ENCODE measurements around the gene CBARP.
A peak's percentile ranks its signal among the peaks of the same experiment; 100 is the strongest.
"Not testable (repeated sequence)": the region's sequence is repeated elsewhere in the genome, so short reads cannot be mapped to it uniquely, and the experiment has no call there.

Gene CBARP

GRCh38 chr19:1216756-1217155 lies 21.0 kb downstream of the CBARP start:
- WGBS, 2 experiments, result 94% methylated on average over 12 of the region's 12 CpGs
- H3K4me3 ChIP-seq (ENCODE audit: insufficient read depth, low read depth, low read length), result no peak overlapping the region

DNA sequence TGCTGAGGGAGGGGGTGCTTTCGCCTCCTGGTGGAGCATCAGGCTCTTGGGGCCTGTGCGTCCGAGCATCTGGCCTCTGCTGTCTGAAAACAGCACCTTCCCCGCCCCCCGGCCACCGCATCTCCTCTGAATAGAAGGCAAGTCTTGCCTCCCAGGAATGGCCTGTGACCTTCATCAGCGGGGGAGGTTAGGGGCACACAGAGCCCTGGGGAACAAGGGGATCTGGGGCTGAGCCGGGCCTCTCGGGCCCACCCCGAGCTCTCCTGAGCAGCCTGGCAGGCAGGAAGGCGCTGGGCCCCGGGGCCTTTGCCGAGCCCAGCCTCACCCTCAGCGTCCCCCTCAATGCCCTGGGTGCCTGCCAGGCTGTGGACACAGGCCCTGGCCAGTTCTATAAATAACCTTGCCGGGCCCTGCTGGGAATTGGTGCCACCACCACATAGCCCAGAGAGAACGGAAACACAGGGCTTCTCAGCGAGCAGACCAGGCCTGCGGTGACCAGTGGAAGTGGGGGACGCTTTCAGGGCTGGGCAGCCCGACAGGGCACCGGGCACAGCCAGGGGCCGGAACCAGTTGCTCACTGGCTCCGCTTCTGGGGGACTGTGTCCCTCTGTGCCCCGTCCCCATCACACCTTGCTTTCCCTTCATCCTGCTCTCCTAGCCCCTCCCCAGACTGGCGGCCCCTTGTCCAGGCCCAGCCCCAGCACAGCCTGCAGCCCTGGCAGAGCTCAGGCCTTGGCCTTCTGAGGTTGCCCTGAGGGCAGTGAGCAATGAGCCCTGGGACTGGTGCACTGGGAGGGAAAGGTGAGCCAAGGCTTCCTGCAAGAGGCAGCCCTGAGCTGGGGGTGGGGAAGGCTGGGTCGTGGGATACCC lies 22.7 kb downstream of the CBARP start:
- 90 to 93% methylated on average over 26 of the region's 26 CpGs for WGBS, 2 experiments
- peaks cover 1% of the 10 kb centered on the region for H3K36me3 ChIP-seq (ENCODE audit: control insufficient read depth, insufficient read depth, low read length)
- H3K4me3 ChIP-seq (ENCODE audit: insufficient read depth, low read depth, low read length), result no peak overlapping the region
- no peaks in the 10 kb centered on the region for H3K9me3 ChIP-seq (ENCODE audit: control insufficient read depth, low read length)
- H3K27ac ChIP-seq (ENCODE audit: insufficient read depth, low read depth, low read length, poor library complexity, severe bottlenecking), result no peak overlapping the region
- no peaks in the 10 kb centered on the region for H3K27me3 ChIP-seq (ENCODE audit: control insufficient read depth, insufficient read depth, low read length, poor library complexity, severe bottlenecking)
- H3K4me1 ChIP-seq (ENCODE audit: control insufficient read depth, insufficient read depth, low read length), result peaks cover 20% of the 10 kb centered on the region

More at GRCh38 chr19:1216756-1217155, 21.0 kb downstream of the CBARP start:
- H3K4me1 ChIP-seq (ENCODE audit: control insufficient read depth, insufficient read depth, low read length), result peaks cover 15% of the 10 kb centered on the region
- no peaks in the 10 kb centered on the region for H3K9me3 ChIP-seq (ENCODE audit: control insufficient read depth, low read length)
- no peak overlapping the region for H3K27ac ChIP-seq (ENCODE audit: insufficient read depth, low read depth, low read length, poor library complexity, severe bottlenecking)
- peaks cover 11% of the 10 kb centered on the region for H3K36me3 ChIP-seq (ENCODE audit: control insufficient read depth, insufficient read depth, low read length)
- H3K27me3 ChIP-seq (ENCODE audit: control insufficient read depth, insufficient read depth, low read length, poor library complexity, severe bottlenecking), result no peaks in the 10 kb centered on the region

DNA sequence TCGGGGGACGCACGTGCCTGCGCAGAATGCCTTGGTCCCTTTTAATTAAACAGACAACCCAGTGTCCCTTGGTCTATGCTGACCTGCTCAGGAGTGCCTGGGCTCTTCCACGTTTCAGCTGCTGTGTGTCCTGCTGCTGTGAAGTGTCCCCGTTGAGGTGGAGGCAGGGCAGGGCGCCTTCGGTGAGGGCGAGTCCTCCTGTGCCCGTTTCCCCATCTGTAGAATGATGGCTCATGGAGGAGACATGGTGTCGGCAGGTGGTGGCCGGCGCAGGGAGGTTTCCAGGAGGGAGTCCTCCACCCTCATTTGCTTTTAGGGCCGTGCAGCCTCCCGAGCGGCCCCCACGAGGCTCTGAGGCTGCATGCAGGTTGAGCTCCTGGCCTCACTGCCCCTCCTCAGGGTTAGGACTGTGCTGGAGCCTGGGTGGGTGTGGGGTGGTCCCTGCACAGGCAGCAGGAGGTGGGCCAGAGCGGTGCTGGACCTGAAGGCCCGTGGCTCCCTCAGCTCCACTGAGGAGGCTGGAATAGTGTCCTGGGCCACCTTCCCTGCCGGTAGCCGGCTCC lies 23.4 kb downstream of the CBARP start:
- no peaks in the 10 kb centered on the region for H3K36me3 ChIP-seq (ENCODE audit: control insufficient read depth, insufficient read depth, low read length)
- peaks cover 20% of the 10 kb centered on the region for H3K4me1 ChIP-seq (ENCODE audit: control insufficient read depth, insufficient read depth, low read length)
- H3K27ac ChIP-seq (ENCODE audit: insufficient read depth, low read depth, low read length, poor library complexity, severe bottlenecking), result no peak overlapping the region
- H3K9me3 ChIP-seq (ENCODE audit: control insufficient read depth, low read length), result no peaks in the 10 kb centered on the region
- no peaks in the 10 kb centered on the region for H3K27me3 ChIP-seq (ENCODE audit: control insufficient read depth, insufficient read depth, low read length, poor library complexity, severe bottlenecking)
- WGBS, 2 experiments, result 90 to 92% methylated on average over 21 of the region's 21 CpGs
- H3K4me3 ChIP-seq (ENCODE audit: insufficient read depth, low read depth, low read length), result no peak overlapping the region

GRCh38 chr19:1213391-1214286 lies 24.2 kb downstream of the CBARP start:
- Histone ChIP-seq H3K4me1 (ENCODE audit: control insufficient read depth, insufficient read depth, low read length) (peaks cover 20% of the 10 kb centered on the region), H3K9me3 (ENCODE audit: control insufficient read depth, low read length) (no peaks in the 10 kb centered on the region), H3K36me3 (ENCODE audit: control insufficient read depth, insufficient read depth, low read length) (no peaks in the 10 kb centered on the region), H3K27me3 (ENCODE audit: control insufficient read depth, insufficient read depth, low read length, poor library complexity, severe bottlenecking) (no peaks in the 10 kb centered on the region), H3K4me3 (ENCODE audit: insufficient read depth, low read depth, low read length) (no peak overlapping the region), H3K27ac (ENCODE audit: insufficient read depth, low read depth, low read length, poor library complexity, severe bottlenecking) (no peak overlapping the region)
- 94% methylated on average over 39 of the region's 39 CpGs for WGBS, 2 experiments

DNA sequence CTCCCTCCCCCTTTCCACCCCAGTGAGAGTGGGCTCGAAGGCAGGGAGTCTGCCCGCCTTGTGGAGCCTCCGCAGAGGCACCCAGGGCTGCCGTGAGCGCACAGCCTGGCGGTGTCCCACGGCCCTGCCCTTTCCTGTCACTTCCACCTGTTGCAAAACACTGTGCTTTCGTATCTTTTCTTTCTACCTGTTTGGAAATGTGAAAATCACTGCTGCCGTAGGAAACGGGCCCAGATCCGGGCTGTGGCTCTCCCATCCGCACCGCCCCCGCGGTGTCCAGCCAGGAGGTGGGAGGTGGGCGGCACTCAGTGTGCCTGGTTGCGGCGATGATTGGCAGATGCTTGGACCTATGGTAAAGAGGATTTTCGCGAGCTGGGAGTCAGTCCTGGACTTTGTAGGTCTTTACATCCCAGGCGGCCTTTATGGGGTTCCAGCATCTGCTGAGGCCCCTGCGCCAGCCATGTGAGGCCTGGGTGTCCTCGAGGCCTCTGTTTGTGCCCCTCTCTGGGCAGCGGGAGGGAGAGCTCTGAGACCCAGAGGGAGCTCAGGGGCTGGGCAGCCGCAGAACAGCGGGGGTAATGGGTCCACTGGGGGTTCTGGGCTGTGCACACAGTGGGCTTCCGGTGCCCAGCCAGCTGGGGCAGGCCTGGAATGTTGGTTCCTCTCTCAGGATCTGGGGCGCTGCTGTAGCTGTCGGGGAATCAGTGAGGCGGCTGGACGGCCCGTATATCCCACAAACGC lies 26.1 kb downstream of the CBARP start:
- H3K27ac ChIP-seq (ENCODE audit: insufficient read depth, low read depth, low read length, poor library complexity, severe bottlenecking), result no peak overlapping the region
- 93% methylated on average over 33 of the region's 33 CpGs for WGBS, 2 experiments
- peaks cover 26% of the 10 kb centered on the region for H3K4me1 ChIP-seq (ENCODE audit: control insufficient read depth, insufficient read depth, low read length)
- H3K4me3 ChIP-seq (ENCODE audit: insufficient read depth, low read depth, low read length), result no peak overlapping the region
- H3K27me3 ChIP-seq (ENCODE audit: control insufficient read depth, insufficient read depth, low read length, poor library complexity, severe bottlenecking), result peaks cover 2% of the 10 kb centered on the region
- H3K9me3 ChIP-seq (ENCODE audit: control insufficient read depth, low read length), result no peaks in the 10 kb centered on the region
- H3K36me3 ChIP-seq (ENCODE audit: control insufficient read depth, insufficient read depth, low read length), result no peaks in the 10 kb centered on the region

DNA sequence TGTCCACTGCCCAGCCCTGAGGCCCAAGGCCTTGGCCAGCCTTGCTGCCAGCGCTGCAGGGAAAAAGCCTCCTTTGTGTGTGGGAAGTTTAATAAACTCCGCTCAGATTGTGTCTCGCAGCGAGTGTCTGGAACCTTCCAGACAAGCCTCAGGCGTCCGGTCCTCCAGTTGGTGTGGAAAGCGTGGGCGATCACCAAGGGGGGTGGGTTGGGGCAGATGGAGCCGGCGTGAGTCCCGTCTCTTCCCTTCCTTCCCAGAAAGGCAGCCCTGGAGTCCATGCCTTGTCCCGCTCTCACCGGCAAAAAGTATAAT lies 27.6 kb downstream of the CBARP start:
- H3K4me1 ChIP-seq (ENCODE audit: control insufficient read depth, insufficient read depth, low read length), result peaks cover 26% of the 10 kb centered on the region
- 94 to 97% methylated on average over 13 of the region's 13 CpGs for WGBS, 2 experiments
- no peak overlapping the region for H3K27ac ChIP-seq (ENCODE audit: insufficient read depth, low read depth, low read length, poor library complexity, severe bottlenecking)
- H3K4me3 ChIP-seq (ENCODE audit: insufficient read depth, low read depth, low read length), result no peak overlapping the region
- peaks cover 7% of the 10 kb centered on the region for H3K27me3 ChIP-seq (ENCODE audit: control insufficient read depth, insufficient read depth, low read length, poor library complexity, severe bottlenecking)
- no peaks in the 10 kb centered on the region for H3K36me3 ChIP-seq (ENCODE audit: control insufficient read depth, insufficient read depth, low read length)
- H3K9me3 ChIP-seq (ENCODE audit: control insufficient read depth, low read length), result no peaks in the 10 kb centered on the region

GRCh38 chr19:1208830-1209229 lies 29.0 kb downstream of the CBARP start:
- not testable (repeated sequence) for H3K27ac ChIP-seq (ENCODE audit: insufficient read depth, low read depth, low read length, poor library complexity, severe bottlenecking); H3K36me3 ChIP-seq (ENCODE audit: control insufficient read depth, insufficient read depth, low read length)
- 85 to 88% methylated on average over 10 of the region's 10 CpGs for WGBS, 2 experiments

DNA sequence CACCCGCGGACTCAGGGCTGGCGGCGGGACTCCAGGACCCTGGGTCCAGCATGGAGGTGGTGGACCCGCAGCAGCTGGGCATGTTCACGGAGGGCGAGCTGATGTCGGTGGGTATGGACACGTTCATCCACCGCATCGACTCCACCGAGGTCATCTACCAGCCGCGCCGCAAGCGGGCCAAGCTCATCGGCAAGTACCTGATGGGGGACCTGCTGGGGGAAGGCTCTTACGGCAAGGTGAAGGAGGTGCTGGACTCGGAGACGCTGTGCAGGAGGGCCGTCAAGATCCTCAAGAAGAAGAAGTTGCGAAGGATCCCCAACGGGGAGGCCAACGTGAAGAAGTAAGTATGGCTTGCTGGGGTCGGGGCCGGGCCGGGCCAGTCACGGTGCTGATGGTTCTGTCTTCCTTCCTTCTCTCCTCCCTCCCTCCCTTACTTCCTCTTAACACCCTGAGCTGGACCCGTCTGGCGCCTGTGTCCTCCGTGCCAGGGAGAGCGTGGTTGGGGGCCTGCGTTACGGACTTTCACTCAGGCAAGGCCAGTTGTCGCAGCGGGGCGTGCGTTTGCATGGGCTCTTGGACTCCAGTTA lies 30.8 kb downstream of the CBARP start:
- 6 to 10% methylated on average over 38 of the region's 38 CpGs for WGBS, 2 experiments
- Histone ChIP-seq H3K36me3 (ENCODE audit: control insufficient read depth, insufficient read depth, low read length) (no peaks in the 10 kb centered on the region), H3K27me3 (ENCODE audit: control insufficient read depth, insufficient read depth, low read length, poor library complexity, severe bottlenecking) (peaks cover 7% of the 10 kb centered on the region), H3K4me1 (ENCODE audit: control insufficient read depth, insufficient read depth, low read length) (peaks cover 11% of the 10 kb centered on the region), H3K9me3 (ENCODE audit: control insufficient read depth, low read length) (no peaks in the 10 kb centered on the region), H3K27ac (ENCODE audit: insufficient read depth, low read depth, low read length, poor library complexity, severe bottlenecking) (no peak overlapping the region), H3K4me3 (ENCODE audit: insufficient read depth, low read depth, low read length) (peak overlapping the region; percentile 72)

More at GRCh38 chr19:1208830-1209229, 29.0 kb downstream of the CBARP start:
- peaks cover 15% of the 10 kb centered on the region for H3K4me1 ChIP-seq (ENCODE audit: control insufficient read depth, insufficient read depth, low read length)
- not testable (repeated sequence) for H3K9me3 ChIP-seq (ENCODE audit: control insufficient read depth, low read length); H3K4me3 ChIP-seq (ENCODE audit: insufficient read depth, low read depth, low read length); H3K27me3 ChIP-seq (ENCODE audit: control insufficient read depth, insufficient read depth, low read length, poor library complexity, severe bottlenecking)

DNA sequence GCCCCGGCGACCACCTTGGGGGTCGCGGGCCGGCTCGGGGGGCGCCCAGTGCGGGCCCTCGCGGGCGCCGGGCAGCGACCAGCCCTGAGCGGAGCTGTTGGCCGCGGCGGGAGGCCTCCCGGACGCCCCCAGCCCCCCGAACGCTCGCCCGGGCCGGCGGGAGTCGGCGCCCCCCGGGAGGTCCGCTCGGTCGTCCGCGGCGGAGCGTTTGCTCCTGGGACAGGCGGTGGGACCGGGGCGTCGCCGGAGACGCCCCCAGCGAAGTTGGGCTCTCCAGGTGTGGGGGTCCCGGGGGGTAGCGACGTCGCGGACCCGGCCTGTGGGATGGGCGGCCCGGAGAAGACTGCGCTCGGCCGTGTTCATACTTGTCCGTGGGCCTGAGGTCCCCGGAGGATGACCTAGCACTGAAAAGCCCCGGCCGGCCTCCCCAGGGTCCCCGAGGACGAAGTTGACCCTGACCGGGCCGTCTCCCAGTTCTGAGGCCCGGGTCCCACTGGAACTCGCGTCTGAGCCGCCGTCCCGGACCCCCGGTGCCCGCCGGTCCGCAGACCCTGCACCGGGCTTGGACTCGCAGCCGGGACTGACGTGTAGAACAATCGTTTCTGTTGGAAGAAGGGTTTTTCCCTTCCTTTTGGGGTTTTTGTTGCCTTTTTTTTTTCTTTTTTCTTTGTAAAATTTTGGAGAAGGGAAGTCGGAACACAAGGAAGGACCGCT lies 31.5 kb downstream of the CBARP start:
- H3K4me3 ChIP-seq (ENCODE audit: insufficient read depth, low read depth, low read length), result peak overlapping the region; percentile 72
- peaks cover 7% of the 10 kb centered on the region for H3K27me3 ChIP-seq (ENCODE audit: control insufficient read depth, insufficient read depth, low read length, poor library complexity, severe bottlenecking)
- no peaks in the 10 kb centered on the region for H3K9me3 ChIP-seq (ENCODE audit: control insufficient read depth, low read length)
- WGBS, 2 experiments, result 1% methylated on average over 78 of the region's 78 CpGs
- peaks cover 8% of the 10 kb centered on the region for H3K4me1 ChIP-seq (ENCODE audit: control insufficient read depth, insufficient read depth, low read length)
- no peaks in the 10 kb centered on the region for H3K36me3 ChIP-seq (ENCODE audit: control insufficient read depth, insufficient read depth, low read length)
- no peak overlapping the region for H3K27ac ChIP-seq (ENCODE audit: insufficient read depth, low read depth, low read length, poor library complexity, severe bottlenecking)
